Choroid plexus epithelial cell (primary cell): Measurements from ENCODE around the gene ARID3A.

Source experiments
- DNase-seq: peaks from one replicate; pipeline ENCODE4 v3.0.0-alpha.2; 2010; ENCODE audit warnings: low read depth
- H3K4me3 ChIP-seq: 2 replicates; pipeline ENCODE4 v1.5.1; 2011; ENCODE audit warnings: low read depth, mild to moderate bottlenecking, control low read depth, low read length, moderate library complexity
- CTCF ChIP-seq: conservative IDR thresholded peaks from 2 replicates; pipeline ENCODE4 v1.5.1; 2011; ENCODE audit warnings: low read depth, mild to moderate bottlenecking, control low read depth, inconsistent platforms, low read length, moderate library complexity

ARID3A gene

GRCh38 chr19:917323-918151 lies 8.3 kb upstream of the ARID3A start, which contains the start of gene KISS1R:
TSS of gene KISS1R (plus strand) at chr19:917333. CDS start at chr19:917503, 170 bp downstream.
- H3K4me3 ChIP-seq, result no peak within 1 kb of the TSS
- TF ChIP-seq CTCF, result peak; percentile 23
- no peak for DNase-seq

GRCh38 chr19:918152-918437 lies 7.7 kb upstream of the ARID3A start:
- DNase-seq, result no peak
- TF ChIP-seq CTCF, result no peak
- no peak overlapping the region for H3K4me3 ChIP-seq

- no peak for DNase-seq
Observed at GRCh38 chr19:918481-919198, 7.2 kb upstream of the ARID3A start.

DNA sequence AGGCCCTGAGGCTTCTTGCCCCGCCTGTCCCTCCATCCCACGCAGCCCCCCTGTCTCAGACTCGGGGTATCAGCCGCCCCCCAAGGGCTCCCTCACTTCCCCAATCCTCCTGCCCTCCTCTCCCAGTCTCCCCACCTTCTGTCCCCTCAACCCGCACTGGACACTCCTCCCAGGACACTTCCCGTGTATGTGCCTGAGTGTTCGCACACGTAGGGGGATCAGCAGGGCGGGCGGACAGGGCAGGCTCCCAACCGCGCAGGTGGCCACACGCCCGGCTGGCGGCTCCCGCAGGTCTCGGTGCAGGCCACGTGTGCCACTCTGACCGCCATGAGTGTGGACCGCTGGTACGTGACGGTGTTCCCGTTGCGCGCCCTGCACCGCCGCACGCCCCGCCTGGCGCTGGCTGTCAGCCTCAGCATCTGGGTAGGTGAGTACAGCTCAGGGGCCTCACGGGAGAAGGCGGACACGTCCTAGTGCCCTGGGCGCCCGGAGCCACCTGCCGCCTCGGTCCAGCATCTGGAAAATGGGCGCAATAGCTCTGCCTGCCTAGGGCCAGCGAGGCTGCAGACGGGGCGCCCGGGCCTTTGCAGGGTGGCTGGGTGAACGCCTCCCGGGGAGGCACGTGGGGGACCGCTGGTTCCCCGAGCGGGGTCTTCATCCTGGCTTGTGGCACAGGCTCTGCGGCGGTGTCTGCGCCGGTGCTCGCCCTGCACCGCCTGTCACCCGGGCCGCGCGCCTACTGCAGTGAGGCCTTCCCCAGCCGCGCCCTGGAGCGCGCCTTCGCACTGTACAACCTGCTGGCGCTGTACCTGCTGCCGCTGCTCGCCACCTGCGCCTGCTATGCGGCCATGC lies 6.4 kb upstream of the ARID3A start:
- H3K4me3 ChIP-seq, result no peak overlapping the region
- DNase-seq, result no peak
- TF ChIP-seq CTCF, result no peak

More at GRCh38 chr19:918481-919198, 7.2 kb upstream of the ARID3A start:
- no peak overlapping the region for H3K4me3 ChIP-seq
- no peak for TF ChIP-seq CTCF

- TF ChIP-seq CTCF, result no peak
- no peak for DNase-seq
- peak overlapping the region; percentile 29 for H3K4me3 ChIP-seq
Observed at GRCh38 chr19:920051-920864, 5.6 kb upstream of the ARID3A start.

DNA sequence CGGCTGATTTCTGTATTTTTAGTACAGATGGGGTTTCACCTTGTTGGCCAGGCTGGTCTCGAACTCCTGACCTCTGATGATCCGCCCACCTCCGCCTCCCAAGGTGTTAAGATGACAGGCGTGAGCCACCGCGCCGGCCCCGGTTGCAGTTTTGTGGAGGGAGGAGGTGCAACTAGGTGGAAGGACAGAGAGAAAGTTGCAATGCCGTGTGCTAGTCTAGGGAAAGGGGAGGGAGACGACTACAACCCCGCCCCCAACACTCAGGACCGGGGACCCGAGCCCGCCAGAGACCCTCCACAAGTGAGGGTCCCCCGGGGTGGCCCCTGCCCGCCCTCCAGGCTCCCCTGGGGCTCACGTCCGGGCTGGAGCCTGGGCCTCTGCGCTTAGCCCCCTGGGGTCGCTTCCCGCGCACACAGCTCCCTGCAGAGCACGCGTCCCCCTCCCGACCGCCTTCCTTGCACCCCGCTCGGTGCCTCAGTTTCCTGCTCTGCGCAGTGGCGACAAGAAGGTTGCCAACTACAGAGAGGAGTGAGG lies 1.2 kb upstream of the ARID3A start:
- TF ChIP-seq CTCF, result no peak
- peak overlapping the region; percentile 91 for H3K4me3 ChIP-seq
- no peak for DNase-seq
